Gastroesophageal sphincter (tissue), 3 donors: ENCODE results near the gene RNF144A.
A peak's percentile ranks its signal among the peaks of the same experiment; 100 is the strongest.

Experiments used
- EP300 ChIP-seq: sonication (generic); formaldehyde crosslinking; IDR thresholded peaks from one replicate; pipeline ENCODE4 v1.6.1; 2017; ENCODE audit warnings: antibody characterized with exemption, mild to moderate bottlenecking
- POLR2A ChIP-seq, 2 donors: fragments of 450-650 bp; IDR thresholded peaks; one replicate each; pipeline ENCODE4 v1.6.1; 2017; ENCODE audit warnings: antibody characterized with exemption in 2 of 2, mild to moderate bottlenecking in 2 of 2, moderate library complexity in 1 of 2
- POLR2AphosphoS5 ChIP-seq: sonication (generic); formaldehyde crosslinking; IDR thresholded peaks from one replicate; pipeline ENCODE4 v1.6.1; 2017; ENCODE audit warnings: antibody characterized with exemption
- TF ChIP-seq, protein P1 (sequence below), 4 experiments: fragments of 200-600 bp in 2 of 4; fragments of 450-650 bp in 2 of 4; sonication (generic) in 1 of 4; IDR thresholded peaks; one replicate each; pipeline ENCODE4 v1.5.1; 2017 to 2019; ENCODE audit warnings: antibody characterized with exemption in 4 of 4, mild to moderate bottlenecking in 2 of 4, moderate library complexity in 2 of 4

DNA sequence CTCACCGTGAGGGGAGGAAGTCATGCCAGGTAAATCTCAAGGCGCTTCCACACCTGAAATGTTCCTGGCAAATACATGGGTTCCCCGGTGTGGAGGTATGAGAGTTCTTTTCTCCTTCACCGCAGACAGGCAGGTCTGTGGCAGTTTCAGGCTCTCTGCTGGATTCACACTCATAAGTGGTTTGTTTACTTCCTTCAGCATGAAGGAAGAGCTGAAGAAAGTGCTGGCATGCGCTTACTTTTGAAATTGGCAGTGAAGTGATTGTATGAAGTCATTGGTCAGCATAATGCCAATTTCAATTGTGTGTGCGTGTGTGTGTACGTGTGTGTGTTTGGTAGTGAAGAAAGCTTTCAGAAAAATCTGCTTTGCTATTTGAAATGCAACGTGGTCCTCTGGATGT lies 43.4 kb downstream of the RNF144A start:
- TF ChIP-seq, protein P1, sequence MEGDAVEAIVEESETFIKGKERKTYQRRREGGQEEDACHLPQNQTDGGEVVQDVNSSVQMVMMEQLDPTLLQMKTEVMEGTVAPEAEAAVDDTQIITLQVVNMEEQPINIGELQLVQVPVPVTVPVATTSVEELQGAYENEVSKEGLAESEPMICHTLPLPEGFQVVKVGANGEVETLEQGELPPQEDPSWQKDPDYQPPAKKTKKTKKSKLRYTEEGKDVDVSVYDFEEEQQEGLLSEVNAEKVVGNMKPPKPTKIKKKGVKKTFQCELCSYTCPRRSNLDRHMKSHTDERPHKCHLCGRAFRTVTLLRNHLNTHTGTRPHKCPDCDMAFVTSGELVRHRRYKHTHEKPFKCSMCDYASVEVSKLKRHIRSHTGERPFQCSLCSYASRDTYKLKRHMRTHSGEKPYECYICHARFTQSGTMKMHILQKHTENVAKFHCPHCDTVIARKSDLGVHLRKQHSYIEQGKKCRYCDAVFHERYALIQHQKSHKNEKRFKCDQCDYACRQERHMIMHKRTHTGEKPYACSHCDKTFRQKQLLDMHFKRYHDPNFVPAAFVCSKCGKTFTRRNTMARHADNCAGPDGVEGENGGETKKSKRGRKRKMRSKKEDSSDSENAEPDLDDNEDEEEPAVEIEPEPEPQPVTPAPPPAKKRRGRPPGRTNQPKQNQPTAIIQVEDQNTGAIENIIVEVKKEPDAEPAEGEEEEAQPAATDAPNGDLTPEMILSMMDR (IDR thresholded peaks at IDR 0.05): no peak
- TF ChIP-seq POLR2AphosphoS5 (peak; percentile 35), POLR2A (IDR thresholded peaks at IDR 0.05) (no peak), EP300 (no peak)
